H1 (cell line): ENCODE data around the gene ATXN3. TPM values are rescaled to one million over a fixed set of nuclear protein-coding genes. Genes with fewer than 3 reads are reported as not detected.

Experiments
- CBX8 ChIP-seq: fragments of 300-800, 300-1000 bp; sonication (generic); IDR thresholded peaks from 2 replicates; pipeline ENCODE4 v1.7.1; 2016; ENCODE audit warnings: low read depth, low read length, borderline replicate concordance
- CTBP2 ChIP-seq: IDR thresholded peaks from 2 replicates; pipeline ENCODE4 v1.7.0; 2011; ENCODE audit warnings: borderline replicate concordance, mild to moderate bottlenecking, moderate library complexity, mixed read lengths, low read length; ENCODE audit not compliant: insufficient read depth, insufficient read length
- EP300 ChIP-seq, 2 experiments: IDR thresholded peaks; 1 replicate in 1 of 2; 2 replicates in 1 of 2; pipeline ENCODE4 v1.6.1; 2011 to 2012; ENCODE audit warnings: low read depth in 2 of 2, low read length in 2 of 2, mild to moderate bottlenecking in 2 of 2, borderline replicate concordance in 1 of 2, inconsistent platforms in 1 of 2, moderate library complexity in 1 of 2
- POU5F1 ChIP-seq: IDR thresholded peaks from 2 replicates; pipeline ENCODE4 v1.6.1; 2011; ENCODE audit warnings: low read depth, mild to moderate bottlenecking, low read length, moderate library complexity
- SP1 ChIP-seq: IDR thresholded peaks from 2 replicates; pipeline ENCODE4 v1.6.1; 2011; ENCODE audit warnings: low read depth, low read length
- polyA plus RNA-seq, 7 experiments: library from polyadenylated mRNA; depleted of rRNA in 3 of 7; stranded (reverse) in 5 of 7; unstranded in 2 of 7; fragments of >200 nt in 5 of 7; fragments of 200-250 nt in 2 of 7; gene quantifications; 1 replicate in 5 of 7; 2 replicates in 1 of 7; 4 replicates in 1 of 7; pipeline versions ENCODE4 v1.2.1 to v1.2.3, GENCODE V29; 2011 to 2013; ENCODE audit warnings: missing spikeins in 2 of 7, mixed read lengths in 2 of 7
- total RNA-seq: library from RNA; stranded (reverse); fragmentation: NEBNext Ultra II Directional; extraction: Animal tissue kit (Norgen Biotek cat#: 25700); gene quantifications from 2 replicates; pipeline ENCODE4 v1.2.1, GENCODE V29; 2021
- TF ChIP-seq, protein P1 (sequence below): fragments of 300-600 bp; sonication (generic); IDR thresholded peaks from 2 replicates; pipeline ENCODE4 v1.7.1; 2012; ENCODE audit warnings: low read length, moderate library complexity, mild to moderate bottlenecking, inconsistent platforms; ENCODE audit not compliant: insufficient replicate concordance

The ATXN3 gene
- total and polyA plus RNA-seq, 2 of the 8 experiments (the other 6 are each of a cell fraction or from before 2014, with no cell fraction given) = 8.8 to 37.2 TPM

DNA sequence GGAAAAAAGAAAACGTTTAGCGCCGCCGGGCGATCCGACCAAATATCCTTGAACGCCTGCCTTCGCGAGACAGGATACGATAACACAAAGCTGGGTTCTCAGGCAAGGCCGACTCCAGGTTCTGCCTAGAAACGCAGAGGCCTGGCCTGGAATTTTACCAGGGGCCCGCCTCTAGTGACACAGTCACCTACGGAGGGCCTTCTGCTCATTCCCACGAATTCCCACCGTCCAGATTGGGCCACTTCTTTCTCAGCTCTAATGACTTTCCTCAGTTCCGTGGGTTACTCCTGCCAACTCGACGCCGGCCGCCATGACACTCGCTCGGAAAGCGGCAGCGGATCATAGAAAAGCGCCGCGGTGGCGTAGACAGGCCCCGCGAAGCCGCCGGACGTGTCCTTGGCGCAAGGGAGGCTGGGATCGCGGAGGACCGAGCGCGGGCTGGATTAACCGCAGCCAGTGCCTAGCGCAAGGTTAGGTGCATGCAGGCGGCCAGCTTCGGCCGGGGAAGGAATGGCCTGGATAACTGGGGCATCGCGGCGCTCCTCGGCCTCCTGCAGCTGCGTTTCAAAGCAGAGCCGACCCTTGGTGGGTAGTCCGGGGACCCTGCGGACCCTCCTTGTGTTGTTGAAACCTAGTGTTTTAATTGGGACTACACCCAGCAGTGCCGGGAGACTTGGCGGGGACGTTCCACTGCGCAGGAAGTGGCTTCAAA lies 66.5 kb downstream of the ATXN3 start, which contains the start of gene TRIP11 (continued):
- TF ChIP-seq EP300 (IDR thresholded peaks at IDR 0.05; ENCODE audit: borderline replicate concordance in 1 of 2, low read depth in 2 of 2, low read length in 2 of 2) (no peak), POU5F1 (no peak), CTBP2 (no peak), SP1 (0 out of 2 replicates have a peak, but pooled peaks have one; percentile 44), CBX8 (no peak)
- TF ChIP-seq, protein P1, sequence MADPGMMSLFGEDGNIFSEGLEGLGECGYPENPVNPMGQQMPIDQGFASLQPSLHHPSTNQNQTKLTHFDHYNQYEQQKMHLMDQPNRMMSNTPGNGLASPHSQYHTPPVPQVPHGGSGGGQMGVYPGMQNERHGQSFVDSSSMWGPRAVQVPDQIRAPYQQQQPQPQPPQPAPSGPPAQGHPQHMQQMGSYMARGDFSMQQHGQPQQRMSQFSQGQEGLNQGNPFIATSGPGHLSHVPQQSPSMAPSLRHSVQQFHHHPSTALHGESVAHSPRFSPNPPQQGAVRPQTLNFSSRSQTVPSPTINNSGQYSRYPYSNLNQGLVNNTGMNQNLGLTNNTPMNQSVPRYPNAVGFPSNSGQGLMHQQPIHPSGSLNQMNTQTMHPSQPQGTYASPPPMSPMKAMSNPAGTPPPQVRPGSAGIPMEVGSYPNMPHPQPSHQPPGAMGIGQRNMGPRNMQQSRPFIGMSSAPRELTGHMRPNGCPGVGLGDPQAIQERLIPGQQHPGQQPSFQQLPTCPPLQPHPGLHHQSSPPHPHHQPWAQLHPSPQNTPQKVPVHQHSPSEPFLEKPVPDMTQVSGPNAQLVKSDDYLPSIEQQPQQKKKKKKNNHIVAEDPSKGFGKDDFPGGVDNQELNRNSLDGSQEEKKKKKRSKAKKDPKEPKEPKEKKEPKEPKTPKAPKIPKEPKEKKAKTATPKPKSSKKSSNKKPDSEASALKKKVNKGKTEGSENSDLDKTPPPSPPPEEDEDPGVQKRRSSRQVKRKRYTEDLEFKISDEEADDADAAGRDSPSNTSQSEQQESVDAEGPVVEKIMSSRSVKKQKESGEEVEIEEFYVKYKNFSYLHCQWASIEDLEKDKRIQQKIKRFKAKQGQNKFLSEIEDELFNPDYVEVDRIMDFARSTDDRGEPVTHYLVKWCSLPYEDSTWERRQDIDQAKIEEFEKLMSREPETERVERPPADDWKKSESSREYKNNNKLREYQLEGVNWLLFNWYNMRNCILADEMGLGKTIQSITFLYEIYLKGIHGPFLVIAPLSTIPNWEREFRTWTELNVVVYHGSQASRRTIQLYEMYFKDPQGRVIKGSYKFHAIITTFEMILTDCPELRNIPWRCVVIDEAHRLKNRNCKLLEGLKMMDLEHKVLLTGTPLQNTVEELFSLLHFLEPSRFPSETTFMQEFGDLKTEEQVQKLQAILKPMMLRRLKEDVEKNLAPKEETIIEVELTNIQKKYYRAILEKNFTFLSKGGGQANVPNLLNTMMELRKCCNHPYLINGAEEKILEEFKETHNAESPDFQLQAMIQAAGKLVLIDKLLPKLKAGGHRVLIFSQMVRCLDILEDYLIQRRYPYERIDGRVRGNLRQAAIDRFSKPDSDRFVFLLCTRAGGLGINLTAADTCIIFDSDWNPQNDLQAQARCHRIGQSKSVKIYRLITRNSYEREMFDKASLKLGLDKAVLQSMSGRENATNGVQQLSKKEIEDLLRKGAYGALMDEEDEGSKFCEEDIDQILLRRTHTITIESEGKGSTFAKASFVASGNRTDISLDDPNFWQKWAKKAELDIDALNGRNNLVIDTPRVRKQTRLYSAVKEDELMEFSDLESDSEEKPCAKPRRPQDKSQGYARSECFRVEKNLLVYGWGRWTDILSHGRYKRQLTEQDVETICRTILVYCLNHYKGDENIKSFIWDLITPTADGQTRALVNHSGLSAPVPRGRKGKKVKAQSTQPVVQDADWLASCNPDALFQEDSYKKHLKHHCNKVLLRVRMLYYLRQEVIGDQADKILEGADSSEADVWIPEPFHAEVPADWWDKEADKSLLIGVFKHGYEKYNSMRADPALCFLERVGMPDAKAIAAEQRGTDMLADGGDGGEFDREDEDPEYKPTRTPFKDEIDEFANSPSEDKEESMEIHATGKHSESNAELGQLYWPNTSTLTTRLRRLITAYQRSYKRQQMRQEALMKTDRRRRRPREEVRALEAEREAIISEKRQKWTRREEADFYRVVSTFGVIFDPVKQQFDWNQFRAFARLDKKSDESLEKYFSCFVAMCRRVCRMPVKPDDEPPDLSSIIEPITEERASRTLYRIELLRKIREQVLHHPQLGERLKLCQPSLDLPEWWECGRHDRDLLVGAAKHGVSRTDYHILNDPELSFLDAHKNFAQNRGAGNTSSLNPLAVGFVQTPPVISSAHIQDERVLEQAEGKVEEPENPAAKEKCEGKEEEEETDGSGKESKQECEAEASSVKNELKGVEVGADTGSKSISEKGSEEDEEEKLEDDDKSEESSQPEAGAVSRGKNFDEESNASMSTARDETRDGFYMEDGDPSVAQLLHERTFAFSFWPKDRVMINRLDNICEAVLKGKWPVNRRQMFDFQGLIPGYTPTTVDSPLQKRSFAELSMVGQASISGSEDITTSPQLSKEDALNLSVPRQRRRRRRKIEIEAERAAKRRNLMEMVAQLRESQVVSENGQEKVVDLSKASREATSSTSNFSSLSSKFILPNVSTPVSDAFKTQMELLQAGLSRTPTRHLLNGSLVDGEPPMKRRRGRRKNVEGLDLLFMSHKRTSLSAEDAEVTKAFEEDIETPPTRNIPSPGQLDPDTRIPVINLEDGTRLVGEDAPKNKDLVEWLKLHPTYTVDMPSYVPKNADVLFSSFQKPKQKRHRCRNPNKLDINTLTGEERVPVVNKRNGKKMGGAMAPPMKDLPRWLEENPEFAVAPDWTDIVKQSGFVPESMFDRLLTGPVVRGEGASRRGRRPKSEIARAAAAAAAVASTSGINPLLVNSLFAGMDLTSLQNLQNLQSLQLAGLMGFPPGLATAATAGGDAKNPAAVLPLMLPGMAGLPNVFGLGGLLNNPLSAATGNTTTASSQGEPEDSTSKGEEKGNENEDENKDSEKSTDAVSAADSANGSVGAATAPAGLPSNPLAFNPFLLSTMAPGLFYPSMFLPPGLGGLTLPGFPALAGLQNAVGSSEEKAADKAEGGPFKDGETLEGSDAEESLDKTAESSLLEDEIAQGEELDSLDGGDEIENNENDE = no peak
